ENCODE measurements around the gene SGTA.

GRCh38 chr19:2796659-2797266, 13.7 kb upstream of the SGTA start:
- no peak for TF ChIP-seq EZH2 (optimal IDR thresholded peaks at IDR 0.05; ENCODE audit: low read depth, low read length)
- TF ChIP-seq CTCF (IDR thresholded peaks at IDR 0.05; ENCODE audit: low read length) = no peak
- no peak for TF ChIP-seq EZH2phosphoT487 (IDR thresholded peaks at IDR 0.05; ENCODE audit: low read length)
